ENCODE data around the gene GATA1. TPM values are rescaled to one million over a fixed set of nuclear protein-coding genes. Genes with fewer than 3 reads are reported as not detected.

Gene GATA1
- total RNA-seq, 6 experiments from 2014 or later: not detected

GRCh38 chrX:48787505-48788443 is 1.4 kb downstream of the GATA1 start:
- TF ChIP-seq CTCF (IDR thresholded peaks at IDR 0.05): no peak
- Mint-ChIP-seq H3K9me3 (no peaks in the 10 kb centered on the region), H3K27me3 (ENCODE audit: insufficient read depth) (peaks cover 19% of the 10 kb centered on the region), H3K4me1 (ENCODE audit: low read depth) (no peaks in the 10 kb centered on the region), H3K36me3 (ENCODE audit: low read depth) (no peaks in the 10 kb centered on the region), H3K4me3 (no peak overlapping the region), H3K27ac (no peak overlapping the region)
- DNase-seq: no peak

DNA sequence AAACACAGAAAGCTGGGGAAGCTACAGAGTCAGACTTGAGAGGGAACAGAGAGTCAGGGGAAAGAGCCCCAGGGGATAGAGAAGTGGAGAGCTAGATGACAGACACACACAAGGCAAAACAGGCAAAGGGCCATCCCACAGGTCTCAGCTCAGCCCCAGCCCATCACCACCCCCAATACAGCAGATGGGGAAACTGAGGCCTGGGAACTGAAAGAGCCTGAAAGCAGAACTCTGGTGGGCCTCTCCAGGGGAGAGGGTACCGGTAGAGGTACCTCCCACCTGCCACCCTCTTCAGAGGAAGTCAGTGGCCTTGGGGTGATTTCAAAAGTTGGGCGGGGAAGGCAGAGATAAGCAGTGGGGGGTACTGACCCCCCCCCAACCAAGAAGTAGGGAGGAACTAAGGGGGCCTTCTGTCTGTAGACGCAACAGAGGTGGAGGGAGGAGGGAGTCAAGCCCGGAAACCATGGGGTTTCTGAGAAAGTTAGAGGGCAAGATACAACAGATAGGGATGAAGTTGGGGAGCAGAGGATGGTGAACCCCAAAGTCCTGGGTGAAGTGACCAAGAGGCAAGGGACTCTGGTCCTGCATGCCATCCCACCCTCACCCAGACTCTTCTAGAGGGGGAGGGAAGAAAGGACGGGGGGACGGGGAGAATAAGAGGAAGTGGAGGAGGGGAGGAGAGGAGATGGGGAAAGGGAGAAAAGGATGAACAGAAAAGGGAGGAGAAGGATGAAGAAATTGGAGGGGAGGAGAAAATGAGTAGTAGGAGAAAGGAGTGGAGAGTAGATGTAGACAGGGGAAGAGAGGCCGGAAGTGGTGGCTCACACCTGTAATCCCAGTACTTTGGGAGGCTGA is 3.2 kb downstream of the GATA1 start:
- peaks cover 21% of the 10 kb centered on the region for H3K27me3 Mint-ChIP-seq (ENCODE audit: insufficient read depth)
- DNase-seq: no peak
- no peak overlapping the region for H3K27ac Mint-ChIP-seq
- no peaks in the 10 kb centered on the region for H3K9me3 Mint-ChIP-seq
- H3K4me1 Mint-ChIP-seq (ENCODE audit: low read depth): peaks cover 5% of the 10 kb centered on the region; the same call in 1 of the 2 replicates
- TF ChIP-seq CTCF (IDR thresholded peaks at IDR 0.05): no peak
- H3K4me3 Mint-ChIP-seq: no peak overlapping the region
- no peaks in the 10 kb centered on the region for H3K36me3 Mint-ChIP-seq (ENCODE audit: low read depth)

- H3K9me3 Mint-ChIP-seq: no peaks in the 10 kb centered on the region
- peaks cover 18% of the 10 kb centered on the region for H3K27me3 Mint-ChIP-seq (ENCODE audit: insufficient read depth)
- H3K4me1 Mint-ChIP-seq (ENCODE audit: low read depth): peaks cover 14% of the 10 kb centered on the region
- H3K27ac Mint-ChIP-seq: no peak overlapping the region
- H3K4me3 Mint-ChIP-seq: no peak overlapping the region
- H3K36me3 Mint-ChIP-seq (ENCODE audit: low read depth): no peaks in the 10 kb centered on the region
- no peak for DNase-seq
- no peak for TF ChIP-seq CTCF (IDR thresholded peaks at IDR 0.05)
Observed at GRCh38 chrX:48790477-48790876, 4.1 kb downstream of the GATA1 start.

DNA sequence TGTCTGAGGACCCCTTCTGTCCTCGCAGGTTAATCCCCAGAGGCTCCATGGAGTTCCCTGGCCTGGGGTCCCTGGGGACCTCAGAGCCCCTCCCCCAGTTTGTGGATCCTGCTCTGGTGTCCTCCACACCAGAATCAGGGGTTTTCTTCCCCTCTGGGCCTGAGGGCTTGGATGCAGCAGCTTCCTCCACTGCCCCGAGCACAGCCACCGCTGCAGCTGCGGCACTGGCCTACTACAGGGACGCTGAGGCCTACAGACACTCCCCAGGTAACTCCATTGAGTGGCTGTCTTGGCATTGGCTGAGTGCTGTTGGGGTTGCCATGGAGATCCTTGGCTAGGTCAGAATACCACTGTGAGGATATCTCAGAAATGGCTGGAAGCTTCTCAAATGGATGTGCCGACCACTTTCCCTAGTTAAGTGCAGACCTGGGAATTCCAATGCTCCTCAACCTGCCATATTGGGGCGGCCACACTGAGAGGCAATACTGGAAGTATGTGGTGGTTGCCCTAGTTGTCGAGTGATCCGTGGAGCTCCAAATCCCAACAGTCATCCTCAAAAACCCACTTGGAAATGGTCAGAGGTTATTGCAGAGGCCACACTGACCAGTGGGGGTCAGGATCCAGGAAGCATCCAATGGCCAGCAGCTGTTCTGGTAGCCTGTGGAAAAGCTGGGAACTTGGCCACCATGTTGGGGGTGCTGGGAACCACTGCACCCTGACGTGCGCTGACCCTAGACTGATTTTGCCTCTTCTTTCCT is 4.9 kb downstream of the GATA1 start:
- peaks cover 18% of the 10 kb centered on the region for H3K27me3 Mint-ChIP-seq (ENCODE audit: insufficient read depth)
- H3K4me3 Mint-ChIP-seq: no peak overlapping the region
- no peak for DNase-seq
- TF ChIP-seq CTCF (IDR thresholded peaks at IDR 0.05): no peak
- no peak overlapping the region for H3K27ac Mint-ChIP-seq
- H3K36me3 Mint-ChIP-seq (ENCODE audit: low read depth): no peaks in the 10 kb centered on the region
- H3K9me3 Mint-ChIP-seq: no peaks in the 10 kb centered on the region
- H3K4me1 Mint-ChIP-seq (ENCODE audit: low read depth): peaks cover 18% of the 10 kb centered on the region

DNA sequence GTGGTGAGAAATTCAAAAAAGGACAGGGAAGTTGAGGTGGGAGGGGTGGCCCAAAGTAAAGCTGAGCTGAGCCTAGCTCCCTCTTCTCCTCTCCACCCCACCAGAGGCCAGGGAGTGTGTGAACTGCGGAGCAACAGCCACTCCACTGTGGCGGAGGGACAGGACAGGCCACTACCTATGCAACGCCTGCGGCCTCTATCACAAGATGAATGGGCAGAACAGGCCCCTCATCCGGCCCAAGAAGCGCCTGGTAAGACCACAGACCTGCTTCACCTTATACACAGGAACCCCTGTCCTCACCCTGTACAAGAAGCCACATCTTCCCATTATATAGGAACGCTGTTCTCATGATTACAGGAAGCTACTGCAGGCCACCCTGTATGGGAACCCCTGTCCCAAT is 5.8 kb downstream of the GATA1 start:
- Mint-ChIP-seq H3K4me3 (no peak overlapping the region), H3K4me1 (ENCODE audit: low read depth) (peaks cover 18% of the 10 kb centered on the region), H3K9me3 (no peaks in the 10 kb centered on the region), H3K27ac (no peak overlapping the region), H3K36me3 (ENCODE audit: low read depth) (no peaks in the 10 kb centered on the region), H3K27me3 (ENCODE audit: insufficient read depth) (peaks cover 13% of the 10 kb centered on the region)
- DNase-seq: no peak
- TF ChIP-seq CTCF (IDR thresholded peaks at IDR 0.05): no peak
